NCI-H82 treated with DMSO at 0.1 percent for 48 hours (cell line): ENCODE data around the gene S100A12.
A peak's percentile ranks its signal among the peaks of the same experiment; 100 is the strongest.

Experiments used
- DNase-seq: peaks from one replicate; lab custom pipeline; 2025; ENCODE audit not compliant: unreplicated experiment; lab: John Stamatoyannopoulos, UW

Gene S100A12

DNA sequence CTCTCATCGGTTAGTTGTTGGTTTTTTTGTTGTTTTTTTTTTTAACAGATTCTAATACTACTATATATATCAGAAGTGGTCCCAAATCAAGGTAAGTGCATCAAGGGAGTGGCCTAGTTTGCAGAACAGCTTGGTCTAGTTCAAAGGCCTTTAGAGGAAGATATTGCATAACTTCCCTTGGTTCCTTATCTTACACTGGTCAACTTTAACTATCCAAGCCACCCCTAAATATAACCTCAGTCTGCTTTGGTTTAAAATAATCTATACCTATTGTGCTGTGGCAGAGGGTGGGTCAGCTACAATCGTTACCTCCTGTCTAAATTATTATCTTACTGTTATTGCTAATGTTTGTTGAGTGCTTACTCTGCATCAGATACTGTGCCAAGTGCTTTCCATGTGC is 6.9 kb downstream of the S100A12 start:
- no peak for DNase-seq

DNA sequence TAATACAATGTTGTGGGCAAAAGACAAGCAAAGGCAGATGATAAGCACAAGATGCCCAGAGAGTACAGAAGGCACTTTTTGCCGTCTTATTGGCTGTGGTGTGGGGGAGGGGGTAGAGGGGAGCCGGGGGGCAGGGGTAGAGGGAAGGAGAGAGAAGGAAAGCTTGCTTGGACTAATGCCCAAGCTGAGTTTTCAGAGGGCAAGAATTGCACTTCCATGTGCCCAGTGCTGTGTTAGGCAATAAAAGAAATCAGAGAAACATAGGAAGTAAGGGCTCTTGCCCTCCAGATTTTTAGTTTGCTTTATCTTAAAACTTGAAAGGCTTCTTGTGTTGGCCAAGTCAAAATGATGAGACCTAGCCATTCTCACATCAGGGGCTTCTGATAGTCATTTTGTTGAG is 8.3 kb downstream of the S100A12 start:
- no peak for DNase-seq

- DNase-seq = no peak
Measured at GRCh38 chr1:153366261-153366660, 9.2 kb downstream of the S100A12 start.

DNA sequence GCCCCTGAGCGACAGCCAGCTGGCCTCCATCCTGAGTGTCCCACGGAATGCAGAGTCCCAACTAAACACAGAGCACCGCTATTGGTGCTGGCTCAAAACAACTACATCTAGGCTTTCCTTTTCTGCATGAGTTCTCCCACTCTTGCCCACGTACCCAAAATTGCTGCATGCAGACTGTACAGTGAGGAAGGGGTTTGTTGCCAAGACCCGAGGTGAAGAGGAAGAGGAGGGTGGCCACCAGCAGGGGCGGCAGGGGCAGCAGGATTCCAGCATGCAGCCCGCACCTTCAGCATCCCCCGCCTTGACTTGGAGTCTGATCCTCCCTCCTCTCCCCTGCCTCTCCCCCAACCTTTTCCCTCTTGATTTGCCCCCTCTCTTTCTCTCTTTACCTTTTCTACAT is 9.7 kb downstream of the S100A12 start:
- DNase-seq = no peak

DNA sequence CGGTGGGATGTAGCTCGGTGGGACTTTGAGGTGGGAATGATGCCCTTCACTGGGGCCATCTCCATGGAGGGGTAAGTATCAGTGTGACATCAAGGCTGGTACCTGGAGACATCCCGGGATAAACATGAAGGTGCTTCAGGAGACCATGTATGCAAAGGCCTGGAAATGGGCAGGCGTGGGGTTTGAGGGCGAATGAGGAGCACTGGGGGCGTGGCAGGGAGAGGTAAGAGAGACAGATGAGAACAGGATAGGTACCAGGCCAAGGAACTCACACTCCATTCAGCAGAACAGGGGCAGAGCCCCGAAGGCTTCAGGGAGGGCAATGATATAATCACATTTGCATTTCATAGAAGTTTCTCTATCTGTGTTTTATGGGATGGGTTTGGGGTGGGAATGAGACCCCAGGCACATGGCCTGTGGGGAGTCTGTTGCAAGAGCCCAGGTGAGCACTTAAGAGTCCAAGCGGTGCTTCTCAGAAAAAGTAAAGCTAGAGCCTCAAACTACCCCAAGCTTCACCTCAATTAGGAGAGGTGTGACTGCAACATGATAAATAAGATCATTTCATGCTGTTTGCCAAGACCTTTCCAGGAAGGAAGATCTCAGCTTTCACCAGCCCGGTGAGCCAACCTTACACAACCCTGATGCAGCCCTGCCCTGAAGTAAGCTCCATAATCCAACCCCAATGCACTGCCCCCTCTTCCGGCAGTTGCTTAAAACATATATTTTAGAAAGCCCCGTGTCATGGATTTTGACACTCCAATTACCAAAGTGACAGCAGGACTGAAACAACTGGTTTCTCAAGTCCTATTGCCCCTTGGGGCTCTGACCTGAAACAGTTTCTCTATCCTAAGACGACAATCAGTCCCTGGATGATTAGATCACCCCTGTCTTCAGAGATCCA is 10.4 kb downstream of the S100A12 start:
- no peak for DNase-seq

DNA sequence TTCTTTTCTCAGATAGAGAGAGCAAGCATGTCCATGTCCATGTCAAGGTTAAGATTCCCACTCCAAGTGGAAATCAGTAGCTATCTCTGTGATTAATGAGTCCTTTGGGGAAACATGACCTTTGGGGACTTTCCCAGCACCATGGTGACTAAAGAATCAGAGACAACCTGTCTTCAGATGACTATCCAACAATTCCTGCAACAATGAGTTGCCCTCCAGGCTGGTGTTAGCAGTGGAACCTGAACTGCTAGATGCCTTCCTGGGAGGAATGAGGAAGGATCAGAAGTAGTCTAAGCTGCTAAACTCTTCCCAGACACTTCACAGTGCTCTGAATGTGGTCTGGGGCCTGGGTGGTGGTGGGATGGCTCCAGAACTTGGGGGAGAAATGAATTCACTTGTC is 11.3 kb downstream of the S100A12 start:
- no peak for DNase-seq

- DNase-seq = no peak
Measured at GRCh38 chr1:153363641-153364040, 11.8 kb downstream of the S100A12 start.

DNA sequence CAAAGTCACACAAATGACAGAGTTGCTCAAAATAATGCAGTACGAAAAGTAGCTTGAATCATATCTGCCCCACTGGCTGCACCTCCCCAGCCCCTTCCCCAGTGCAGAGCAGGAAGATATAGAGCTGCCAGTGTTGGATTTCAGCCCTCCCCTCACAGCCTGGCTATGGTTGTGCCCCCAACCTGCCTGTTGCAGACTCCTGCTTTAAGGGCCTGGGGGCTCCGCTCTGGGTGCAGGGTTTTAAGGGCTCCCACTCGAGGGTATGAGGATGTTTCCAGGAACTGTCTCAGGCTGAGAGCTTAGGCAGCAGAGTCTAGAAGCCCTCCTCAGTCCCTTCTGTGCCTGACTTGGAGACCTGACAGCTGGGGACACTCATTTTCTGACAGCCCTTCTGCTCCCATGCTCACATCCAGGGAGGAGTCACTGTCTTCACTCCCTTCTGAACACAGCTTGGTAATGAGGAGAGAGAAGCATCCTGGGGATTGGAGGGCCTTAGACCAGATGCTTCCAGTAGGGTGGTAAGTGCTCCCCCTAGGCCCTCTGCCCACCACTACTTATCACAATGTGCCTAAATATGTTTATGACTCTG is 13.1 kb downstream of the S100A12 start:
- DNase-seq = no peak

GRCh38 chr1:153361480-153362109 is 13.8 kb downstream of the S100A12 start:
- no peak for DNase-seq

DNA sequence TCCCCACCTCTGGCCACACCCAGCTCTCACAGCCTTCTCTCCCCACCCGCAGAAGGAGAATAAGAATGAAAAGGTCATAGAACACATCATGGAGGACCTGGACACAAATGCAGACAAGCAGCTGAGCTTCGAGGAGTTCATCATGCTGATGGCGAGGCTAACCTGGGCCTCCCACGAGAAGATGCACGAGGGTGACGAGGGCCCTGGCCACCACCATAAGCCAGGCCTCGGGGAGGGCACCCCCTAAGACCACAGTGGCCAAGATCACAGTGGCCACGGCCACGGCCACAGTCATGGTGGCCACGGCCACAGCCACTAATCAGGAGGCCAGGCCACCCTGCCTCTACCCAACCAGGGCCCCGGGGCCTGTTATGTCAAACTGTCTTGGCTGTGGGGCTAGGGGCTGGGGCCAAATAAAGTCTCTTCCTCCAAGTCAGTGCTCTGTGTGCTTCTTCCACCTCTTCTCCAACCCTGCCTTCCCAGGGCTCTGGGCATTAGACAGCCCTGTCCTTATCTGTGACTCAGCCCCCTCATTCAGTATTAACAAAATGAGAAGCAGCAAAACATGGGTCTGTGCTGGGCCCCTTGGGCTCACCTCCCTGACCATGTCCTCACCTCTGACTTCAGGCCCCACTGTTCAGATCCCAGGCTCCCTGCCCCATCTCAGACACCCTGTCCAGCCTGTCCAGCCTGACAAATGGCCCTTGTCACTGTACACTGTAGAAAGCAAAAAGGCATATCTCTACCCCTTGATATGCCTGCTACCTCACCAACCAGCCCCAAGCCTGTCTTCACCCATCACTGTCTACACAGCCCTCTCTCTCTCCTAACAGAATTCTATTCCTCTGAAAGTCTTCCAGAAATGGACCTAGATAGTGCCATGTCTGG is 14.6 kb downstream of the S100A12 start:
- no peak for DNase-seq

GRCh38 chr1:153360190-153360589 is 15.2 kb downstream of the S100A12 start:
- DNase-seq = no peak

GRCh38 chr1:153359241-153359640 is 16.2 kb downstream of the S100A12 start:
- no peak for DNase-seq

GRCh38 chr1:153358691-153358975 is 16.8 kb downstream of the S100A12 start:
- DNase-seq = no peak

DNA sequence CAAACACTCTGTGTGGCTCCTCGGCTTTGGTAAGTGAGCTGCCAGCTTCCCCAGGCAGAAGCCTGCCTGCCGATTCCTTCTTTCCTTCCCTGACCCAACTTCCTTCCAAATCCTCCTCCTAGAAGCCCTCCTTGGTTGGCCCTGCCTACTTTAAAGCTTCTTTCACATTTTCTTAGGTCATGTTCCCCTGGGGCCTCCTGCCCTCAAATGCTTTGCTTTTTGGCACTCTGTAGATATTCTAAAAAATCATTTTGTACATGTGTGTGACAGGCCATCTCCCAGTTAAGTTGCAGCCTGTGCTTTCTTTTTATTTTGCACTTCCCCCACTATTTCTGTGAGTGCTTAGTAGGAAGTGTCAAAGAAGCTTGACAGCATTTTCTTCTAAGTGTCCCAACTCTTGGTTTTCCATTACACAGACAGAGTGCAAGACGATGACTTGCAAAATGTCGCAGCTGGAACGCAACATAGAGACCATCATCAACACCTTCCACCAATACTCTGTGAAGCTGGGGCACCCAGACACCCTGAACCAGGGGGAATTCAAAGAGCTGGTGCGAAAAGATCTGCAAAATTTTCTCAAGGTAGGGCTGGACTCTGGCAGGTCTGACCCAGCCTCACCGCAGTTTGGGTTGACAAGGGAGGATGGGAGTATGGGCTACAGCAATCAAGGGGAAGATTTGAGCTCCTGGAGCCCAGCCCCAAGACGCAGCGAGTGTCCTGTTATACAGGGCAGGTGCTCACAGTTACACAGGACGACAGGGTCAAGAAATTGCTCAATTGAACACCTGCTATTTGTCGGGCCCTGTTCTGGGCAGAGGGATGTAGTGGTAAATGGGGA is 17.3 kb downstream of the S100A12 start, which contains the start of gene S100A9:
Gene S100A9, plus strand, starts transcription at position 2 of the 838 bp plus-strand sequence. Its CDS starts 430 bp downstream, at position 432.
- no peak for DNase-seq

DNA sequence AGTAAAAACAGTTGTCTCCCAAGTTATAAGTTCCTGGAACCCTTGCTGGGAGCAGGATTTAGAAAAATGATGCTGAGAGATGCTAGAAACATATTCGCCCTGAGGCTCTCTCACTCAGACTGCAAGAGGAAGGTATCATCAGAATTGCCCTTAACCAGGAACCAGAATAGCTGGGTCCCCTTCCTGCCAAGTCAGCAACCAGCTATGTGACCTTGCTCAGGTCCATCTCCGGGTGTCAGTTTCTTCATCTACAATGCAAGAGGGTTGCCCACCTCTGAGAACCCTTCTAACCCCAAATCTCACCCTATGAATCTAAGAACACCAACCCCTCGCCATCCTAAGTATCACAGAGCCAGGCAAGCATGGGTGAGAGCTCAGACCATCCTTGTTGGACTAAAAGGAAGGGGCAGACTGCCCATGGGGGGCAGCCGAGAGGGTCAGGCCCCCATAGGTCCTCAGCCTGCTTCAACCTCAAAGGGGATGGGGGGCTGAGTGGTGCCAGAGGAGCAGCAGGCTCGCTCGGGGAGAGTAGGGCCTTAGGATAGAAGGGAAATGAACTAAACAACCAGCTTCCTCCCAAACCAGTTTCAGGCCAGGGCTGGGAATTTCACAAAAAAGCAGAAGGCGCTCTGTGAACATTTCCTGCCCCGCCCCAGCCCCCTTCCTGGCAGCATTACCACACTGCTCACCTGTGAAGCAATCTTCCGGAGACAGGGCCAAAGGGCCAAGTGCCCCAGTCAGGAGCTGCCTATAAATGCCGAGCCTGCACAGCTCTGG is 18.2 kb downstream of the S100A12 start:
- no peak for DNase-seq

GRCh38 chr1:153356392-153357075 is 18.9 kb downstream of the S100A12 start:
- DNase-seq = no peak

GRCh38 chr1:153355445-153356071 is 19.9 kb downstream of the S100A12 start:
- peak; percentile 39 for DNase-seq

- DNase-seq = no peak
Measured at GRCh38 chr1:153354515-153355193, 20.8 kb downstream of the S100A12 start.
